ENCODE data around the gene C2CD2. TPM values are rescaled to one million over a fixed set of nuclear protein-coding genes. Genes with fewer than 3 reads are reported as not detected.

C2CD2 gene
- total RNA-seq, 4 donors from 2014 or later = 3.0 to 15.7 (median 7.4) TPM

- 82 to 94% methylated on average over 2 to 9 of the region's 9 CpGs for WGBS, 2 donors (ENCODE audit: low coverage in 1 of 2)
- DNase-seq = no peak
- Histone ChIP-seq H3K4me1 (no peaks in the 10 kb centered on the region), H3K27me3 (no peaks in the 10 kb centered on the region), H3K4me3 (no peak overlapping the region), H3K9me3 (no peaks in the 10 kb centered on the region), H3K36me3 (peaks cover 0 to 4% (median 0%) of the 10 kb centered on the region in 4 donors), H3K27ac (no peak overlapping the region)
- in situ Hi-C loops (cut with MboI; ENCODE audit: low pct_ligation_motif_present in 1 of 4, low pct_unique_long_range_greater_than_20kb in 1 of 4, low sequenced_read_pairs in 3 of 4) = loop anchor here in 1 of 4 donors (25.0 kb wide), 1 partner anchor 262 kb away; no protein-coding TSS in a partner anchor
- intact Hi-C loops (cut with DNase I; ENCODE audit: low total_unique reads) = no loop called here
- no peak for TF ChIP-seq CTCF (IDR thresholded peaks at IDR 0.05)
- TF ChIP-seq EP300 (IDR thresholded peaks at IDR 0.05; ENCODE audit: low read depth) = no peak
- TF ChIP-seq POLR2AphosphoS5 (IDR thresholded peaks at IDR 0.05) = no peak
- TF ChIP-seq POLR2A (IDR thresholded peaks at IDR 0.05) = no peak
Observed at GRCh38 chr21:41850085-41850484, 103.7 kb downstream of the C2CD2 start.

GRCh38 chr21:41848958-41849580 is 104.7 kb downstream of the C2CD2 start:
- H3K27ac ChIP-seq = no peak overlapping the region
- H3K36me3 ChIP-seq = no peaks in the 10 kb centered on the region
- intact Hi-C loops (cut with DNase I; ENCODE audit: low total_unique reads) (no loop called here), in situ Hi-C loops (cut with MboI; ENCODE audit: low pct_ligation_motif_present in 1 of 4, low pct_unique_long_range_greater_than_20kb in 1 of 4, low sequenced_read_pairs in 3 of 4) (no loop called here)
- 86 to 98% methylated on average over 5 to 15 of the region's 15 CpGs for WGBS, 2 donors (ENCODE audit: low coverage in 1 of 2)
- no peak overlapping the region for H3K4me3 ChIP-seq
- H3K9me3 ChIP-seq = no peaks in the 10 kb centered on the region
- no peaks in the 10 kb centered on the region for H3K4me1 ChIP-seq
- no peak for DNase-seq
- TF ChIP-seq EP300 (IDR thresholded peaks at IDR 0.05; ENCODE audit: low read depth) = no peak
- no peak for TF ChIP-seq POLR2AphosphoS5 (IDR thresholded peaks at IDR 0.05)
- TF ChIP-seq CTCF (IDR thresholded peaks at IDR 0.05) = no peak
- no peak for TF ChIP-seq POLR2A (IDR thresholded peaks at IDR 0.05)
- H3K27me3 ChIP-seq = no peaks in the 10 kb centered on the region

GRCh38 chr21:41848533-41848932 is 105.3 kb downstream of the C2CD2 start:
- Histone ChIP-seq H3K4me1 (no peaks in the 10 kb centered on the region), H3K9me3 (no peaks in the 10 kb centered on the region), H3K4me3 (no peak overlapping the region), H3K36me3 (no peaks in the 10 kb centered on the region), H3K27ac (no peak overlapping the region), H3K27me3 (no peaks in the 10 kb centered on the region)
- in situ Hi-C loops (cut with MboI; ENCODE audit: low pct_ligation_motif_present in 1 of 4, low pct_unique_long_range_greater_than_20kb in 1 of 4, low sequenced_read_pairs in 3 of 4) = no loop called here
- TF ChIP-seq POLR2A (IDR thresholded peaks at IDR 0.05) (no peak), EP300 (IDR thresholded peaks at IDR 0.05; ENCODE audit: low read depth) (no peak), CTCF (IDR thresholded peaks at IDR 0.05) (no peak), POLR2AphosphoS5 (IDR thresholded peaks at IDR 0.05) (no peak)
- intact Hi-C loops (cut with DNase I; ENCODE audit: low total_unique reads) = no loop called here
- WGBS, 2 donors (ENCODE audit: low coverage in 1 of 2) = 78 to 81% methylated on average over 8 of the region's 8 CpGs
- no peak for DNase-seq

GRCh38 chr21:41847066-41847804 is 106.6 kb downstream of the C2CD2 start:
- H3K4me3 ChIP-seq = no peak overlapping the region
- 60 to 90% methylated on average over 1 to 21 of the region's 21 CpGs for WGBS, 2 donors (ENCODE audit: low coverage in 1 of 2)
- H3K9me3 ChIP-seq = no peaks in the 10 kb centered on the region
- H3K4me1 ChIP-seq = no peaks in the 10 kb centered on the region
- in situ Hi-C loops (cut with MboI; ENCODE audit: low pct_ligation_motif_present in 1 of 4, low pct_unique_long_range_greater_than_20kb in 1 of 4, low sequenced_read_pairs in 3 of 4) (no loop called here), intact Hi-C loops (cut with DNase I; ENCODE audit: low total_unique reads) (no loop called here)
- no peak for DNase-seq
- H3K27ac ChIP-seq = no peak overlapping the region
- H3K27me3 ChIP-seq = no peaks in the 10 kb centered on the region
- TF ChIP-seq POLR2A (IDR thresholded peaks at IDR 0.05) (no peak), EP300 (IDR thresholded peaks at IDR 0.05; ENCODE audit: low read depth) (no peak), CTCF (IDR thresholded peaks at IDR 0.05) (no peak), POLR2AphosphoS5 (IDR thresholded peaks at IDR 0.05) (no peak)
- no peaks in the 10 kb centered on the region for H3K36me3 ChIP-seq

All from transverse colon (tissue), 4 donors.